Smooth muscle cell (in vitro differentiated cells): ENCODE measurements around the gene RTL10. TPM values are rescaled to one million over a fixed set of nuclear protein-coding genes. Genes with fewer than 3 reads are reported as not detected.

ENCODE experiments used
- DNase-seq: peaks from one replicate; lab custom pipeline; 2025; ENCODE audit not compliant: unreplicated experiment; lab: John Stamatoyannopoulos, UW
- H2AFZ ChIP-seq: fragments of 200-600 bp; sonication (generic); 2 replicates; pipeline ENCODE4 v1.6.0; 2016; ENCODE audit warnings: antibody characterized with exemption, low read depth, mild to moderate bottlenecking
- H3F3A ChIP-seq: fragments of 200-600 bp; sonication (generic); 2 replicates; pipeline ENCODE4 v1.6.0; 2017; ENCODE audit warnings: antibody characterized with exemption, low read depth
- H3K27ac ChIP-seq: fragments of 200-600 bp; sonication (generic); 2 replicates; pipeline ENCODE4 v1.5.1; 2016; ENCODE audit warnings: low read depth, mild to moderate bottlenecking
- H3K27me3 ChIP-seq: fragments of 200-600 bp; sonication (generic); 2 replicates; pipeline ENCODE4 v1.6.1; 2016; ENCODE audit warnings: low read depth, mild to moderate bottlenecking
- H3K36me3 ChIP-seq: fragments of 200-600 bp; sonication (generic); 2 replicates; pipeline ENCODE4 v1.5.1; 2016; ENCODE audit warnings: low read depth
- H3K4me1 ChIP-seq: fragments of 200-600 bp; sonication (generic); 2 replicates; pipeline ENCODE4 v1.5.1; 2016; ENCODE audit warnings: low read depth
- H3K4me2 ChIP-seq: fragments of 200-600 bp; sonication (generic); 2 replicates; pipeline ENCODE4 v1.6.0; 2016; ENCODE audit warnings: mild to moderate bottlenecking
- H3K4me3 ChIP-seq: fragments of 200-600 bp; sonication (generic); 2 replicates; pipeline ENCODE4 v1.5.1; 2016; ENCODE audit warnings: mild to moderate bottlenecking
- H3K79me2 ChIP-seq: fragments of 200-600 bp; sonication (generic); 2 replicates; pipeline ENCODE4 v1.6.0; 2016; ENCODE audit warnings: low read depth, mild to moderate bottlenecking
- H3K9ac ChIP-seq: fragments of 200-600 bp; sonication (generic); 2 replicates; pipeline ENCODE4 v1.6.0; 2016; ENCODE audit warnings: low read depth
- H3K9me3 ChIP-seq: fragments of 200-600 bp; sonication (generic); replicated peaks from 2 replicates; pipeline ENCODE4 v1.5.1; 2016; ENCODE audit warnings: low read depth
- H4K20me1 ChIP-seq: fragments of 200-600 bp; sonication (generic); 2 replicates; pipeline ENCODE4 v1.6.0; 2016; ENCODE audit warnings: low read depth
- WGBS: methylation state at CpG from one replicate; pipeline ENCODE4 v1.1.7; 2016; ENCODE audit warnings: low lambda C conversion rate; 5-methylcytosine and 5-hydroxymethylcytosine counted together
- polyA plus RNA-seq: library from polyadenylated mRNA; unstranded; fragments of >200 nt; fragmentation: Nextera tagmentation; extraction: Ambion mirVana; gene quantifications from 2 replicates; pipeline ENCODE4 v1.2.1, GENCODE V29; 2016
- total RNA-seq: library from RNA; depleted of rRNA; stranded (reverse); fragments of >200 nt; gene quantifications from 2 replicates; pipeline ENCODE4 v1.2.3, GENCODE V29; 2014
- TF ChIP-seq, protein P1 (sequence below): fragments of 200-600 bp; sonication (generic); IDR thresholded peaks from 2 replicates; pipeline ENCODE4 v1.5.1; 2017; ENCODE audit warnings: borderline replicate concordance, mild to moderate bottlenecking, antibody characterized with exemption; ENCODE audit not compliant: insufficient read depth, poor library complexity, severe bottlenecking

RTL10 gene
- total and polyA plus RNA-seq, 2 experiments from 2014 or later: 3.8 to 7.5 TPM

DNA sequence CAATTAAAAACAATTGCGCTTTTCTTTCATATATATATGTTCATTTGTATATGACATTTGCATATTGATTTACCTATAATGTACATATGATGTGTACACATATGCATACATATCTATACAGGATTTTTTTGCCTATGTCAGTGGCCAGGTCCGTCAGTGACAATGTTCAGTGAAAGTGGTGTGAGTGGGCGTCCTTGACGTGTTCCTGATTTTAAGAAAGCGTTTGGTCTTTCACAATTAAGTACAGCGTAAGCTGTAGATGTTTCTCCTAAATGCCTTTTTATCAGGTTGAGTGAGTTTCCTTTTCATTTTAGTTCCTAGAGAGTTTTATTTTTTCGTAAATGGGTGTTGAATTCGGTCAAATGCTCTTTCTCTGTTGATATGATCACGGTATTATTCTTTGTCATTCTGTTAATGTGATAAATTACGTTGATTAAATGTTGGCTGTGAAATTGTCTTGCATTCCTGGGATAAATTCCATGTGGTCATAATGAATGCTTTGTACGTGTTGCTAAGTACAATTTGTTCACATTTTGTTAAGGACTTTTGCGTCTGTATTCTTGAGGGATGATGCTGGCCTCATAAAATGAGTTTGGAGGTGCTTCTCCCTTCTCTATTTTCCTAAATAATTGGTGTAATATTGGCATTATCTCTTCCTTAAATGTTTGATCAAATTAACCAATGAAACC lies 10.6 kb upstream of the RTL10 start:
- H3K4me1 ChIP-seq: no peaks in the 10 kb centered on the region
- WGBS: 80% methylated on average over 12 of the region's 12 CpGs
- no peak overlapping the region for H3K9ac ChIP-seq
- H3K36me3 ChIP-seq: no peaks in the 10 kb centered on the region
- H3K9me3 ChIP-seq: no peaks in the 10 kb centered on the region
- DNase-seq: no peak
- no peak overlapping the region for H2AFZ ChIP-seq
- H3K27ac ChIP-seq: no peak overlapping the region
- no peaks in the 10 kb centered on the region for H3K27me3 ChIP-seq
- TF ChIP-seq, protein P1, sequence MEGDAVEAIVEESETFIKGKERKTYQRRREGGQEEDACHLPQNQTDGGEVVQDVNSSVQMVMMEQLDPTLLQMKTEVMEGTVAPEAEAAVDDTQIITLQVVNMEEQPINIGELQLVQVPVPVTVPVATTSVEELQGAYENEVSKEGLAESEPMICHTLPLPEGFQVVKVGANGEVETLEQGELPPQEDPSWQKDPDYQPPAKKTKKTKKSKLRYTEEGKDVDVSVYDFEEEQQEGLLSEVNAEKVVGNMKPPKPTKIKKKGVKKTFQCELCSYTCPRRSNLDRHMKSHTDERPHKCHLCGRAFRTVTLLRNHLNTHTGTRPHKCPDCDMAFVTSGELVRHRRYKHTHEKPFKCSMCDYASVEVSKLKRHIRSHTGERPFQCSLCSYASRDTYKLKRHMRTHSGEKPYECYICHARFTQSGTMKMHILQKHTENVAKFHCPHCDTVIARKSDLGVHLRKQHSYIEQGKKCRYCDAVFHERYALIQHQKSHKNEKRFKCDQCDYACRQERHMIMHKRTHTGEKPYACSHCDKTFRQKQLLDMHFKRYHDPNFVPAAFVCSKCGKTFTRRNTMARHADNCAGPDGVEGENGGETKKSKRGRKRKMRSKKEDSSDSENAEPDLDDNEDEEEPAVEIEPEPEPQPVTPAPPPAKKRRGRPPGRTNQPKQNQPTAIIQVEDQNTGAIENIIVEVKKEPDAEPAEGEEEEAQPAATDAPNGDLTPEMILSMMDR: no peak
- no peaks in the 10 kb centered on the region for H4K20me1 ChIP-seq
- H3K4me2 ChIP-seq: no peak overlapping the region
- H3F3A ChIP-seq: no peaks in the 10 kb centered on the region
- H3K4me3 ChIP-seq: no peak overlapping the region
- H3K79me2 ChIP-seq: no peaks in the 10 kb centered on the region

DNA sequence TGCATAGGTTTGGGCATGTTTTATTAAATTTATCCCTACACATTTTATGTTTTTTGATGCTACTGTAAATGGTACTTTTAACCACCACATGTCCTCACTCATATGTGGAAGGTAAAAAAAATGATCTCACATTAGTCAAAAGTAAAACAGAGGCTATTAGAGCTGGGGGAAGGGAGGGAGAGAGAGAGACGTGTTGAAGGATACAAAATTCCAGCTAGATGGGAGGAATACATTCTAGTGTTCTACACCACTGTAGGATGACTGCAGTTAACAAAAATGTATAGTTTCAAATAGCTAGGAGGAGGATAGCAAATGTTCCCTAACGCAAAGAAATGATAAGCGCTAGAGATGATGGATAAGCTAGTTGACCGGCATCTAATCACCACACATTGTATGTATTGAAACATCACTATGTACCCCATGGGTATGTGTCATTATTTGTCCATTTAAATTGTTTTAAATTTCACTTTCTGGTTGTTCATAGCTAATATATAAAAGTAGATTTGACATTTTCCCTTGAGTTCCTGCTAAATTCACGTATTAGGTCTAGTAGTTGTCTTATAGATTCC lies 9.9 kb upstream of the RTL10 start:
- H3K4me1 ChIP-seq: no peaks in the 10 kb centered on the region
- 70% methylated on average over 5 of the region's 5 CpGs for WGBS
- DNase-seq: no peak
- H3K27ac ChIP-seq: no peak overlapping the region
- no peaks in the 10 kb centered on the region for H3K27me3 ChIP-seq
- H3K4me3 ChIP-seq: no peak overlapping the region
- H2AFZ ChIP-seq: no peak overlapping the region
- H3K36me3 ChIP-seq: no peaks in the 10 kb centered on the region
- TF ChIP-seq, protein P1: no peak
- no peak overlapping the region for H3K9ac ChIP-seq
- no peaks in the 10 kb centered on the region for H3K79me2 ChIP-seq
- no peaks in the 10 kb centered on the region for H3F3A ChIP-seq
- H4K20me1 ChIP-seq: no peaks in the 10 kb centered on the region
- no peak overlapping the region for H3K4me2 ChIP-seq
- H3K9me3 ChIP-seq: no peaks in the 10 kb centered on the region

DNA sequence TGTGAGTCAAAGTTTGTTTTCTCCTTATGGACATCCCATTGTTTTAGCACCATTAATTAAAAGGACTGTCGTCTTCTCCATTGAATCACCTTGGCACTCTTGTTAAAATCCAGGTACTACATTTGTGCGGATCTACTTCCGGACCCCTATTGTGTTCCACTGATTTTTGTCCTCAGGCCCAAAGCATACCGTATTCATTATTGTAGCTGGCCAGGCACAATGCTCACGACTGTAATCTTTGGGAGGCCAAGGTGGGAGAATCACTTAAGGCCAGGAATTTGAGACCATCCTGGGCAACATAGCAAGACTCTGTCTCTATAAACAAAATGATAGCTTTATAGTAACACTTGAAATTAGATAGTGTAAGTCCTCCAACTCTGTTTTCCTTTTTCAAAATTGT lies 8.9 kb upstream of the RTL10 start:
- WGBS: 95% methylated on average over 5 of the region's 5 CpGs
- Histone ChIP-seq H3K4me3 (no peak overlapping the region), H4K20me1 (no peaks in the 10 kb centered on the region), H3K79me2 (no peaks in the 10 kb centered on the region), H3K36me3 (no peaks in the 10 kb centered on the region), H3K9me3 (no peaks in the 10 kb centered on the region), H3K4me1 (no peaks in the 10 kb centered on the region), H3K27me3 (no peaks in the 10 kb centered on the region), H3K4me2 (no peak overlapping the region), H3K9ac (no peak overlapping the region), H2AFZ (no peak overlapping the region), H3F3A (no peaks in the 10 kb centered on the region), H3K27ac (no peak overlapping the region)
- TF ChIP-seq, protein P1: no peak
- no peak for DNase-seq
